ENCODE results near the gene PEX1.

DNA sequence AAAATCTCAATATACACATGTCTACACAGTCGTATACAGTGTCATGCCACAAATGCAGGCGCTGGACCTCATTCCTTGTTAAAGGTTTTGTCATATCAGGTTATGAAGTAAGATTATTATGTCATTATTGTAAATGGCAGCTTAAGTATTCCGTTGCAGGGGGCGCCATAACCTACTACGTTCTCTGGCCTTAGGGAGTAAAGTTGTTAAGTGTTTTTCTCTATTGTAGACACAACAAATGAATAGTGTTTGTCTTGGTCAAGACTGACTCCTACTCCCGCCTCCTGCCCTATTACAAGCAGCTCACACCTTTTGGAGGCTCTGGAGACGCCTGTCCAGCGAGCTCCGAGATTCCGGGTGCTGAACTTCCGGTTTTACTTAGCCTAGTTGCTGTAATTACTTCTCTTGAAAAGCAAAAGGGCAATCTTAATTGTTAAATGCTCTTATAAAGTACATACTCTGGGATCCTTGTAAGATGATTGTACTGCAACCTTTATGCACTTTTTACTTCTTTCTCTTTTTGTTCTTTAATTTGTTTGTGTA is 80.0 kb downstream of the PEX1 start:
- TF ChIP-seq POLR2A (IDR thresholded peaks at IDR 0.05) = no peak
- TF ChIP-seq CTCF (IDR thresholded peaks at IDR 0.05) = peak in 1 of 3 donors; percentile 23
- peak in 1 of 3 donors; percentile 11 for TF ChIP-seq POLR2AphosphoS5 (IDR thresholded peaks at IDR 0.05)
